Activated gamma-delta T cell treated with anti-CD3 and anti-CD28 coated beads, Interleukin-2, amount 50 U/mL, for 16 hours (primary cell): Measurements from ENCODE around the gene PTPN11.
"Not testable (repeated sequence)": the region's sequence is repeated elsewhere in the genome, so short reads cannot be mapped to it uniquely, and the experiment has no call there.

Source experiments
- DNase-seq: peaks from one replicate; pipeline ENCODE4 v3.0.0-alpha.2; 2020; ENCODE audit warnings: low read depth

PTPN11 gene

GRCh38 chr12:112448165-112448564 lies 29.4 kb downstream of the PTPN11 start:
- DNase-seq, result not testable (repeated sequence)

GRCh38 chr12:112450725-112451124 lies 32.0 kb downstream of the PTPN11 start:
- no peak for DNase-seq

GRCh38 chr12:112456029-112456428 lies 37.3 kb downstream of the PTPN11 start:
- no peak for DNase-seq

- DNase-seq, result not testable (repeated sequence)
Measured at GRCh38 chr12:112457142-112457541, 38.4 kb downstream of the PTPN11 start.

GRCh38 chr12:112458330-112458729 lies 39.6 kb downstream of the PTPN11 start:
- no peak for DNase-seq

GRCh38 chr12:112458751-112459150 lies 40.0 kb downstream of the PTPN11 start:
- no peak for DNase-seq

GRCh38 chr12:112463478-112463877 lies 44.7 kb downstream of the PTPN11 start:
- DNase-seq, result no peak

- no peak for DNase-seq
Measured at GRCh38 chr12:112464605-112465004, 45.9 kb downstream of the PTPN11 start.

- no peak for DNase-seq
Measured at GRCh38 chr12:112466011-112466422, 47.3 kb downstream of the PTPN11 start.

GRCh38 chr12:112466835-112467234 lies 48.1 kb downstream of the PTPN11 start:
- no peak for DNase-seq

- no peak for DNase-seq
Measured at GRCh38 chr12:112468046-112468445, 49.3 kb downstream of the PTPN11 start.

- DNase-seq, result no peak
Measured at GRCh38 chr12:112473056-112473455, 54.3 kb downstream of the PTPN11 start.

GRCh38 chr12:112479413-112479812 lies 60.7 kb downstream of the PTPN11 start:
- no peak for DNase-seq

- no peak for DNase-seq
Measured at GRCh38 chr12:112480931-112481330, 62.2 kb downstream of the PTPN11 start.

GRCh38 chr12:112482733-112483132 lies 64.0 kb downstream of the PTPN11 start:
- DNase-seq, result no peak

GRCh38 chr12:112486361-112486760 lies 67.6 kb downstream of the PTPN11 start:
- no peak for DNase-seq

GRCh38 chr12:112488257-112488876 lies 69.6 kb downstream of the PTPN11 start:
- no peak for DNase-seq

- DNase-seq, result no peak
Measured at GRCh38 chr12:112489456-112489855, 70.7 kb downstream of the PTPN11 start.

- DNase-seq, result no peak
Measured at GRCh38 chr12:112496496-112496895, 77.7 kb downstream of the PTPN11 start.

GRCh38 chr12:112498580-112498979 lies 79.8 kb downstream of the PTPN11 start:
- DNase-seq, result no peak

GRCh38 chr12:112503512-112503911 lies 84.8 kb downstream of the PTPN11 start:
- DNase-seq, result no peak

- no peak for DNase-seq
Measured at GRCh38 chr12:112506513-112507166, 87.9 kb downstream of the PTPN11 start.

GRCh38 chr12:112513471-112513870 lies 94.7 kb downstream of the PTPN11 start:
- no peak for DNase-seq

GRCh38 chr12:112514456-112514855 lies 95.7 kb downstream of the PTPN11 start:
- DNase-seq, result no peak
